CD4-positive, alpha-beta T cell treated with Interleukin-15 for 1 hour (primary cell): ENCODE data around the gene ACTR1A.
"Not testable (repeated sequence)": the region's sequence is repeated elsewhere in the genome, so short reads cannot be mapped to it uniquely, and the experiment has no call there.

ENCODE experiments used
- DNase-seq: peaks from one replicate; pipeline ENCODE4 v3.0.0-alpha.2; 2020

Gene ACTR1A

GRCh38 chr10:102480396-102480795 is 22.1 kb downstream of the ACTR1A start:
- DNase-seq: no peak

GRCh38 chr10:102479651-102480050 is 22.9 kb downstream of the ACTR1A start:
- DNase-seq: no peak

GRCh38 chr10:102476466-102477141 is 25.9 kb downstream of the ACTR1A start:
- DNase-seq: no peak

- DNase-seq: no peak
Observed at GRCh38 chr10:102475451-102476040, 27.0 kb downstream of the ACTR1A start.

- no peak for DNase-seq
Observed at GRCh38 chr10:102473445-102474331, 28.8 kb downstream of the ACTR1A start.

- no peak for DNase-seq
Observed at GRCh38 chr10:102470579-102471546, 31.6 kb downstream of the ACTR1A start.

- no peak for DNase-seq
Observed at GRCh38 chr10:102468683-102469082, 33.8 kb downstream of the ACTR1A start.

GRCh38 chr10:102467971-102468438 is 34.5 kb downstream of the ACTR1A start:
- peak; percentile 25 for DNase-seq

GRCh38 chr10:102467318-102467717 is 35.2 kb downstream of the ACTR1A start:
- DNase-seq: no peak

- DNase-seq: no peak
Observed at GRCh38 chr10:102465466-102465865, 37.0 kb downstream of the ACTR1A start.

- no peak for DNase-seq
Observed at GRCh38 chr10:102463983-102464382, 38.5 kb downstream of the ACTR1A start.

GRCh38 chr10:102462512-102463054 is 39.9 kb downstream of the ACTR1A start:
- no peak for DNase-seq

- DNase-seq: peak; percentile 93
Observed at GRCh38 chr10:102461187-102462054, 41.1 kb downstream of the ACTR1A start.

- DNase-seq: no peak
Observed at GRCh38 chr10:102460836-102461186, 41.7 kb downstream of the ACTR1A start.

GRCh38 chr10:102458656-102459055 is 43.9 kb downstream of the ACTR1A start:
- no peak for DNase-seq

- DNase-seq: no peak
Observed at GRCh38 chr10:102457591-102458150, 44.8 kb downstream of the ACTR1A start.

- DNase-seq: no peak
Observed at GRCh38 chr10:102455893-102456471, 46.5 kb downstream of the ACTR1A start.

GRCh38 chr10:102454662-102455487 is 47.6 kb downstream of the ACTR1A start:
- DNase-seq: not testable (repeated sequence)

- DNase-seq: no peak
Observed at GRCh38 chr10:102453502-102453901, 49.0 kb downstream of the ACTR1A start.
